HK-2 (cell line): ENCODE data around the gene ABCC10.

Experiments used
- DNase-seq: peaks from one replicate; pipeline ENCODE4 v3.0.0-alpha.2; 2018; ENCODE audit not compliant: unreplicated experiment

Gene ABCC10

DNA sequence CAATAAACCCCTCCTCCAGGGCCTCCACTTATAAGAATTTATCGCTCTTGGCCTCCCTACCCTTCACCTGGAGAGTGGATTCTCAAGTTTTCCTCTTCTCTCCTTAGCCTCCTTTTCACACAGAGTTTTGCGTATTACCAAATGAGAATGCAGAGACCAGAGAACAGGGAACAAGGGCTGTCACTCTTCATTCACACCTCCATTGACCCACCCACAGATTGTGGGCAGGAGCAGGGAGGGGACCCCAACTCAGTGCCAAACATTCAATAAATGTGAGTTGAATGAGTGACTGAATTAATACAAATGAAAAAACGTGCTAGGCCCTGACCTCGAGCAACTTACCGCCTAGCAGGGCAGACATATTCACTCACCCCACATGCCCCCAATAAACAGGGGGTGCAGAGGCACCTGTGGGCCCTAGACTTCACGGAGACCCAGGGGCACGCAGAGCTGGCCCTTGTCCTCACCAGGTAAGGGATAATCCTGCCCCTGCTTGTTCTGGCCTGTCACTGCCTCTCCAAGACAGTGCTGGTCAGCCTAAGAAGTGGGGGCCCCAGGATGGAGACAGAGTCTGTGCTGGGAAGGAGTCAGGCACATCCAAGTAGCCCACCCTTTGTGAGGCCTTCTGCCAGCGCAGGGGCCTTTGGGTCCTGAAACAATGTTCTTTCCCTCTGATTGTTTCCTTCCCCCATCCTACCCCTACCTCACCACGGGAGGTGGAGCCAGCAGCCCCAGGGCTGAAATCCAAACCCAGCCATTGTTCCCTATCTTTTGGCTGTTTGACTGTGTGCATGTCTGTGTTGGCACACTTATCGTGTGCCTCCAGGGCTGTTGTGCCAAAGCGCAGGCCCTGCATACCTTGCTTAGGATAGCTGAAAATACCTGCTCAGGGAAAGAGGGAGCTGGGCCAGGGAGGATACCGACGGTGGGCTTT, 41.7 kb downstream of the ABCC10 start:
- DNase-seq: no peak

DNA sequence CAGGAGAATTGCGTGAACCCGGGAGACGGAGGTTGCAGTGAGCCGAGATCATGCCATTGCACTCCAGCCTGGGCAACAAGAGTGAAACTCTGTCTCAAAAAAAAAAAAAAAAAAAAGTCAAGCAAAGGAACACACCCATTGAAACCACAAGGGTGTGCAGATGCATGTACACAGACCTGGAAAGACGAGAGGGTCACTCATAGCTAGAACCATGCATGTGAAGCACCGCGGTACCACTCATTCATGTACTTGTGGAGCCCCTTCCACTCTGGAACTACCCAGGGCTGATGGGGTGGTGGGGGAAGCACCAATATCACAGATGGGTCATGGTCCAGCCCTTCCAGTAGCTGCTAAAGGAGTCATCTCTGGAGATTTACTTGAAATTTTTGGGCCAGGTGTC, 42.6 kb downstream of the ABCC10 start:
- DNase-seq: no peak

DNA sequence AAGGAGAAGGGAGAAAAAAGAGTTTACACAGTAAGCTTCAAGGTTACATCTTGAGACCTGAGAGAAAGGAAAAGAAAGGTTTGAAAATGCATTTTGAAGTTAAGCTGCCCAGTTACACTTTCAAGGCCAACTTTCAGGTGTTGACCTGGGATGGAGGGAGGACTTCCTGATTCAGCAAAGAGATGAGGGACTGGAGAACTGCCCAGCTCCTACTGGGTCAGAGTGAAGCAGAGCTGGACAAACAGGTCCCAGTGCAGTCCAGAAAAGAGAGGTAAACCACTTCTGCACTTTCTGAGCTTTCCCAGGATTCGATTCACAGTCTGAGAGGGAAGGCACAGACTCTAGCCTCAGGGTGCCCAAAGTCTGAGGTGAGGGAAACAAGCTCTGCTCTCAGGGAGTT, 44.1 kb downstream of the ABCC10 start:
- no peak for DNase-seq

DNA sequence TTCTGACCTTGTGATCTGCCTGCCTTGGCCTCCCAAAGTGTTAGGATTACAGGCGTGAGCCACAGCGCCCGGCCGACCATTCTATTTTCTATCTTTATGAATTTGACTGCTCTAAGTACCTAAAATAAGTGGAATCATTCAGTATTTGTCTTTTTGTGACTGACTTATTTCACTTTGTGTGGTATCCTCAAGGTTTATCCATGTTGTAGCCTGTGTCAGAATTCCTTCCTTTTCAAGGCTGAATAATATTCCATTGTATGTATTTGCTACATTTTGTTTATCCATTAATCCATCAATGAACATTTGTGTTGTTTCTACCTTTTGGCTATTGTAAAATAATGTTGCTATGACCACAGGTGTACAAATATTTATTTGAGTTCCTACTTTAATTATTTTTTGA, 45.2 kb downstream of the ABCC10 start:
- no peak for DNase-seq

DNA sequence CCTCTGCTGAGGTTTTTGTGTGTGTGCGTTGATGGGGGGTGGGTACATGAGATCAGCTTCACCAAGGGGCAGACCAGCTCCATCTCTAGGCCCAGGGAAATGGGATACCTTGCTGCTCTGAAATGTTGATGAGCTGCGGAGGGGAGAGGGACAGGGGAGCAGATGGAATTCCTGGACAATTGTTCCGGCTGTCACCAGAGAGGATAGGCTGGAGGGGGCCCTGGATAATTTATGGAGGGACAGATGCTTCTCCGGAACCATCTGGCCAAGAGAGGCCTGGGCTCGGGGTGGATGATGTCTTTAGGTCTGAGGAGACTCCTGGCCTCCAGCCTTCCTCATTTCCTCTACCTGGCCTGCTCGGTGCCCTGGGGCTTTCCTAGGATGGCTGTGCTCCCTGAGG, 48.2 kb downstream of the ABCC10 start:
- no peak for DNase-seq

DNA sequence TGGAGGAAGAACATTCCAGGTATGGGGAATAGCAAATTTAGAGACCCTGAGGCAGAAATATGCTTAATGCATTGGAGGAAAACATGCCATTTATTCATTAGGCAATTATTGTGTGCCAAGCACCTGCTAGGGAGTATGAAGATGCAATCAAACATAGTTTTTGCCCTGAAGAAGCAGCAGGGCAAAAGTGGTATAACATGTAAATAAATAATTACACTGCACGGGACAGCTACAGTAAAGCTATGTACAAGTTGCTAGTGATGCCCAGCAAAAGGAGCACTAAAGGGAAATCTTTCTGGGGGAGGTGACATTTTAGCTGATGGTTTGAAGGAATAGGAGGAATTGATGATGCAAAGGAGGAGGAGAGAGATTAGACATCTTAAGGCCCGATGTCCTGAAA, 49.4 kb downstream of the ABCC10 start:
- DNase-seq: no peak

DNA sequence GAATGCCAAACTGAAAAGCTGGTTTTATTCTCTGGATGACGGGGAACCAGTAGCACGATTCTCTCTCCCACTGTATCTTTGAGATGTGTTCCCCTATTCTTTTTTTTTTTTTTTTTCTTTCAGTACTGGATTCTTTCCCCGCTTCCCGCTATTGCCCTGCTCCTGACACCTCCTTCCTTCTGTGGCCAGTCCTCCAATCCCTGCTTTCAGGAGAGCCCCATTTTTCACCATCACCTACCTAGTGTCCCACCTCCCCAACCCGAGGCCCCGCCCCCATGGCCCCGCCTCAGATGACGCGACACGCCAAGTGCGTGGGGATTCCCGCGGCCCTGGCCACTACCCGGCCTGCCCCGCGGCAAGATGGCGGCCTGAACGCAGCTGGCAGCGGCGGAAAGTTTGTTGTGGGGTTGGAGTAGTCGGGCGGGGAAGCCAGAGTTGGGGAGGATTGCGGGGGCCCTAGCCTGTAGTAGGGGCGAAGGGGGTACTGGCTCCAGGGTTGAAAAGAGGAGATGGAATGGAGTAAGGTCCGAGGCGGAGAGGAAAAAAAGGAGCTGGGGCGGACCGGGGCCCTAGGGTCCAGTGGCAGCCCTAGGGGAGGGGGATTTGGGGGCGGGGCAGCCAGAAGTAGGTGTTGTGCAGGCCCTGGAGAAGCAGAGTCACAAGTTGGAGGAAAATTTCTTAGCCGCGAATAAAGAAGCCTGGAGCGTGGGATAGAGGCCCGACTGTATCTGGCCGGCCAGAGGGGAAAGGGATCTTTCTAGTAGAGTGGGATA, 50.1 kb downstream of the ABCC10 start, which contains the start of gene TJAP1:
Gene TJAP1 (plus strand): TSS at position 336 of the 773 bp plus-strand sequence. CDS start 21,432 bp downstream, outside the sequence.
- peak; percentile 92 for DNase-seq

DNA sequence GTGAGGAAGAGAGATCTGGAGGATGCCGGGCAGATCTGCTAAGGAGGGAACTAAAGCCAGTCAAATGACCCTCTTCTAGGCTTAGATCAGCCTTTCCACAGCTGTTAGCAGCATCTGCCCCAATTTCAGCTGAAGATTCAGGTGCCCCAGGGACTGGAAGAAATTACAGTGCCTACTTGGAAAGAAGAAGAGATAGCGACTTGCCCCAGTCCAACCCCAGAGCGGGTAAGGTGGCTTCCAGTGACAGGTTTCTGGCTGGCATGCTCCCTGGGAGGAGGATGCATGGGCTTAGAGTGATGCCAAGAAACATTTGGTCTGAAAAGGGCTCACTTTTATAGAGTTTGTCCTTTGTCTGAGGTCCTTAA, 50.6 kb downstream of the ABCC10 start:
- DNase-seq: no peak

DNA sequence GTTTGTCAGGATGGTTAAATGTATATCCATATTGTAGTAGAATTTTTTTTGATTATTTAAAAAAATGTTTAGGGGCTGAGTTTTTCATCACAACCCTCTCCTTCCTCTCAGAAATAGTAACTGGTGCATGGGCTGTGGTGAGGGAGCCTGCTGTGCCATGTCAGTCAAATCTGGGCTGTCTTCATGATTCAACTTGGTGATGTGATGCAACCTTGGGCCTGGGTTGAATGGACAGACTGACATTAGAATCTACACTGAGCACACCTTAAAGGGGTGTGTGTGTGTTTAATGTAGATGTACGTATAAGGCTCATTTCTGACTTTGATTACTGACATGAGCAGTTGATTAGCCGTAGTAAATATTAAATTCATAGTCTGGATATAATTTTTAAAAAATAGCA, 53.7 kb downstream of the ABCC10 start:
- DNase-seq: no peak

DNA sequence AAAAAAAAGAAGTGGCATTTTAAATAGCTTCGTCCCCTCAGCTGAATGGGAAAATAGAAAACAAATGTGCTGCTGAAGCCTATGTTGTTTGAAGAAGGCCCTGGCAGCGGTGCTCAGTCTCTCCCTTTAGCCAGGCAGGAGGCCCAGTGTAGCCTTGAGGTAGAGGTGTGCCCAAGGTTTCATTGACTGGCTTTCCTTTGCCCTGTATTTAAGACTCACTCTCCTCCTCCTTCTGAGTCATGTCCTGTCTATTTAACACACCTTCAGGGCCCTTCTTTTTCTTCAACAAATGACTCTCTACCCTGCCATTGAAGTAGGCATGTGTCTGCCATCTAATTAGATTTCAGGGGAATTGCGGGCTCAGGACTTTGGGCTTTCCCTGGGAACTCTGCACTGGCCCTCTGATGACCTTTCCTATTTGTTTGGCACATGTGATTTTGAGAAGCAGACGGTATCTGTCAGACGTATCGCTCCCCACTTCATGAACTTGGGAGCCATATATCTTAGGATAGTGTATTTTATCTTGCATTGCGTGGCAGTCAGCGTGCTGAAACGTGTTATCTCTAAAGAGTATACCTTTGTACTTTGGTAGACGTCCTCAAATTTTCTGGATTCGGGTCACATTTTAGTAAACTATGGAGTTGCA, 54.4 kb downstream of the ABCC10 start:
- no peak for DNase-seq

DNA sequence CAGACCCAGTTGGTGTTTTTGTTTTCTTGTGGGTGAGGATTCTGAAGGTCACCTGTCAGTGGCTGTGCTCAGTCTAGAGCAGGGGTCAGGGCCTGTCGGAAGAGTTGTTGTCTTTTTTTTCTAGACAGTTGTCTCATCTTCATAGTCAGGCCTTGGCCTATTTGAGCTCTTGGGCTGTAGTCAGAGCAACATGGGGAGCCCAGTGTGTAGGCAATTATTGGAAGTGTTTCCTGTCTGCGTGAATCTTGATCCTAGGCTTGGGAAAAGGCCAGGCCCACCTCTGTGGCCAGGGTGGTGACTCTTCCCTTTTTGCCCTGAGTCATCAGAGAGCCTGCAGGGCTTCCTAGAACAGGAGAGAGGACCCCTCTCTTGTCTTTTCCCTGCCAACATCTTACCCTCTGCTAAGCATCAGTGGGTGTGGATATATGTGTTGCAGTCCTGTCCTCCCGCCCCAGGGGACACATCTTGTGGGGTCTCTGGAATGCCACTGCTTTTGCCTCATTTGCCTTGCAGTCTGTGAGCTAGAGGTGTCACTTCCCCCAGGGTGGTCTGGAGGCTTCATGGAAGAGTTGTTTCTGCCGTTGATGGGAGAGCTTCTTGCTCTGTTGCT, 61.4 kb downstream of the ABCC10 start:
- no peak for DNase-seq

DNA sequence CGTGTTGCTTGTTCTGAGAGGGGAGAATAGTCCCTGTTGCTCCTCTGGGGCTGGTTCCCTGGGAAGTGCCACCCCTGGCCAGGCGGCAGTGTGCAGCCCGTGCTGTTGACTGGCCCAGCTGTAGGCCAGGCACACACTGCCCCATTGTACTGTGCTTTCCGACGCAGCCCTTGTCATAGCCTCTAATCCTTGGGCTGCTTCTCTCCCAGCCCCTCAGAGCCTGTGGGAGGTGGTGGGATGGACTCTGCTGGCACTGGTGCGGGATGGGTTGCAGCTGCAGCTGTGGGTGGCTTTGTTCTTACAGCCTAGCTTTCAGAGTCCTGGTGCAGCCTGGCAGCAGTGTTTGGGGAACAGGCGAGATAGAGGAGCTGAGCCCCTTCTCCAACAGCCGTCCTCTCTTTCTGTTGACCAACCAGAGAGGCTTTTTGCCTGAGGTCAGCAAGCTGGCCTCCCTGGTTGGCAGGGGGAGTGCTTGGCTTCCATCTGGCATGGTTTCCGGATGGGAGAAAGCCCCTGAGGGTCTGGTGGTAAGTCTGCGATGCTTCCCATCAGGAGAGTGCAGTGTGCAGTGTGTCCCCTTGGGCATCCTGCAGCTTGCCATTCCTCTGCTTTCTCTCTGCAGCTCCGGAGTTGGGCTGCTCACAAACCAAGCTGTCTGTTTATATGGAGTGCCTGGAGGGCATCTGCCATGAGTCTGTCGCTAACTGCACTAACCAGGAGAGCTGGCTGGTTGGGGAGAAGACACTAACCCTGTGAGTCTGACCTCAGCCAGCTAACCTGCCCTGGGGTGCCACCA, 62.1 kb downstream of the ABCC10 start:
- no peak for DNase-seq

DNA sequence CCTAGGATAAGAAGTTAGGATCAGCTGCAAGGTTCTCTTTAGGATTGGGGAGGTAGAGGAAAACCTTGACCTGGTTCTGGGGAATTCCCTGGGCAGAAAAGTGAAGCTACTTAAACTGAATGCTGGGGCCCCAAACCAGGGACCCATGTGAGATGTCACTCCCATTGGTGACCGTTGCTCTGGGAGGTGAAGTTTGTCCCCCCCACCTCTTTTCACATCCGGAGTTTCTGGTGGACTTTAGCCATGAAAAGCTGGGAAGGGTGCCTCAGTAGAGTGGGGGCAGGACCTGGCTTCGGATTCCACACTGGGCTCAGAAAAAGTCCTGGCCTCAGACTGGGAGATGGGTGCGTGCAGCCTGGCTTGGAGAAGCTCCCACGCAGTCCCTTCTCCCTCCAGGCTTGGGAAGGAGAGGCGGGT, 63.2 kb downstream of the ABCC10 start:
- DNase-seq: no peak

DNA sequence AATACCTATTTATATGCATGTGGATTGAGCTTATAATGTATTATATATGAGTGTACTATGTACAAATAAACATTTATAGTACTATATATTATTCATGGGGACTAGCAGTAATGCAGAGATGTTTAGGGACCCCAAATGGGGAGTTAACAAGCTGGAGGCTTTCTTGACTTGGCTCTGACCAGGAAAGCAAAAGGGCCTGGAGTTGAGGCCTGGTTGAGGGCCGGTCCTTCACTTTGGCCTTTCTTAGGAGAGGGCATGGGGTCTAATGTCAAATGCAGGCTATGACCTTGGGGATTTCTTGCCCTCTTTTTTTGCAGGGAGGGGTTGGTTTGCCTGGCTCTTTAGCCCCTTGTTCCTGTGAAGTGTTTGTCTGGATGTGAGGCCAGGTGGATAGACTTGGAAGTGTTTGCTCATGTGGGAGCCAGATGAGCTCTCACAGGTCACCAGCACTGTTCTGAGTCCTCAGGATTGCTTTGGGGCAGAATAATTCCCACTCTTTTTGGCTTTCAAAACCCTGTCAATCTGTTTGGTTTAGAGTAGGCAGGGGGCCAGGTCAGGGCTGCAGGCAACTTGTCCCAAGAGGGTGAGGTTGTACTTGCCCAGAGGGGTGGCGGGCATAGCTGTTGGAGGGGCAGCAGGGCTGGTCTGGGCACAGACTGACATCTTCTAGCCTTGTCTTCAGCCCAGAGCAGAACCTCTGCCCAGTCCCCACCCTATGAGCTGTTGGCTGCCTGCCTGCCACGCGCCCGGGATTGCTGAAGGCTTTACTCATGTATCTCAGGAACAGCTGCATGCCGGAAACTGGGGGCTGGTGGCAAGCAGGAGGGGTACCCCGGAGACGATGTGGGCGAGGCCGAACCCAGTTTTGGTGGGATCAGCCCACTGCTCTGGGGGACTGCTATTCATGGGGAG, 64.7 kb downstream of the ABCC10 start:
- DNase-seq: no peak

DNA sequence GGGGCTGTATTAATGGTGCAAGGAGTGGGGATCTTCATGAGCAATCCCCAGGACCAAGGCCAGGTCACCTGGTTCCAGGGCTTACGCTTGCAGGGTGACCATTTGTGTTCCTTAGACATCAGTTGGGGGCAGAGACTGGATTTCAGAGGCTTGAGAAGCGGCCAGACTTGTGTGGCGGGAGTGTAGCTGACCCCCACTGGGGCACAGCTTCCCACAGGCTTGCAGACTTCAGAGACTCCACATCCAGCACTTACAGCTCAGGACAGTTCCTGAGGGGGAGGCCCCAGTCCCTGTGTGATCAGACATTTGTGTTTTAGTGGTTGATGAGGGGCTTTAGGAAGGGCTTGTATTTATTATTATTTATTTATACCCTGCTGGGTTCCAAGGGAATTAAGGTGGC, 65.3 kb downstream of the ABCC10 start:
- DNase-seq: no peak

DNA sequence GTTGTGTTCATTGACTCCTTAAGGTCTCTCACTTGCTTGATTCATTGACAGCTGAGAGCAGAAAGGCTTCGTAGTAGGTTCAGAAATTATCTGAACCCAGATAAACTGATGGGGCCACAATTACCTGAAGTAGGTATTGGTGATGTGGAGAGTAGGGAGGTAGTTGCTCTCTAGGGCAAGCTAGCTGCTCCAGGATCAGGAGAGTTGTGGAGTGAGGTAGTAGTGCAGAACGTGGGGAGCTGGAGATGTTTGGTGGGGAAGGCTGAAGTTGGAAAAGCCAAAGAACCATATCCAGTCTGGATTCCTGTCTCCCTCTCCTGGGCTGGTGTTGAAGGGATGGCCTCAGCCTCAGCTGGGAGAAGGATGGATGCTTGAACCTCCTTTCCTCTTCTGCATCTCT, 65.9 kb downstream of the ABCC10 start:
- DNase-seq: no peak

DNA sequence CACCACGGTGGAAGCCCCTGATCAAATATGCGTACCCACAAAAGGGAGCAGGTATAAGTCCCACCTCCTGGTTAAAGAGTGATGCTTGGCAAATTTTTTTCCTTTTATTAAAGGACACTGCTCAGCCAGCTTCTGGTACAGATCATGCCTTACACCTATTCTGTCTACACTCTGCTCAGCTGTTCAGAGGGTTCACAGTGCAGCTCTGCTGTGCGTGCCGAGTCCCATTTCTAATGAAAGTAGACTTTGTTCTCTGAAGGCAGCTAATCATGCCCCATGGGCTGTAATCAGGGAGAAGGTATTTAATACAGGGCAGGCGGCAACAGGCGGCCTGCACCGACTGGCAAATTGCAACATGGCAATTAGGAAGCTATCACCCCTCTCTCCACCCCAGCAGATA, 66.5 kb downstream of the ABCC10 start:
- DNase-seq: no peak

DNA sequence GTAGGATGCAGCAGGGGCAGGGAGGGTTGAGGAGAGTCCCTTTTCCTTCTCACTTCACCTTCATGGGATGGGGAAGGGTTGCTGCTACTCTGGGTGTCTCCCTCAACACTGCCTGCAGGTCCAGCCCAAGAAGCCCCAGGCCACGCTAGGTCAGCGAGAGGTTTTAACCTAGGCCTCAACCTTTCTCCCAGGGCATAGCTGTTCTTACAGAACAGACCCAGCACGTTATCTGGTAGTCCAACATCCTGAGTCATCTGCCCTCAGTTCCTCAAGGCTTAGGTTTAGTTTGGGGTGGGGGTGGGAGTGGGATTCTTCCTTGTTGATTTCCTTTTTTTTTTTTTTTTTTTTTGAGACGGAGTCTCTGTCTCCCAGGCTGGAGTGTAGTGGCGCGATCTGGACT, 67.0 kb downstream of the ABCC10 start:
- DNase-seq: no peak

DNA sequence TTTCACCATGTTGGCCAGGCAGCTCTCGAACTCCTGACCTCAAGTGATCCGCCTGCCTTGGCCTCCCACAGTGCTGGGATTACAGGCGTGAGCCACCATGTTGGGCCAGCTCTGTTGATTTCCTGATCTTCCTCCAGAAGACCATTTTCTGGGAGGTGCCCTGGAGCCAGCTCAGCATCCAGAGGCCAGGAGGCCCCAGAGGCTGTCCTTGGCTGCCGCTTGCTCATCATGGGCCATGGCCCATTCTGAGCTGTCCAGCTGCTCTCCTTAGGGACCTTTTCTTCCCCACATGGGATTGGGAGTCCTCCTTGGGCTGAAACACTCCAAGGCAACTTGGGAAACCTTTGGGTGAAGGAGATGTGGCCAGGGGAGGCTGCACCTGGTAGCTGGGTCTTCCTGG, 67.4 kb downstream of the ABCC10 start:
- no peak for DNase-seq

DNA sequence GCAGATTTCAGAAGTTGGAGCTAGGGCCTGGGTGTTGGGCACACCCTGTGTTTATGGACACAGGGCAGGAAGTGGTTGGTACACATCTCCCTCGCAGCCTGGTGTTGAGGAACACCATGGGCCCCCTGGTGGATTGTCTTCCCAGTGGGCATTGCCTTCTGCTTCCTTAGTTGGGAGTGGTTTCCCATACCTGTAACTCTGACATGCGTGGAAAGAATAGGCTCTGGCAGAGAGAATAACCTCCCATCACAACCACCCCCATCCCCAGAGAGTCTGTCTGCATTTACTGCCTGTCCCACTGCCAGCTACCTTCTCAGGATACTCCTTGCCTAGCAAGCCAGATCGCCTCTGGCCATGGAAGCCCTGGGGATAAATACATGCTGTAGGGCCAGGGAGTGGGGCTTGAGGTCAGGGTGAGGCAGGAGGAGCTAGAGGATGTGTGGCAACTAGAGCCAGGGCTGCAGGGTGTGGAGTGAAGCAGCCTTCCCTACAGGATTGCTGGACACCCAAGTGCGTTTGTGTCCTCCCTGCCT, 68.1 kb downstream of the ABCC10 start:
- no peak for DNase-seq
